PC-3 (cell line): ENCODE measurements around the gene CFAP53. TPM values are rescaled to one million over a fixed set of nuclear protein-coding genes. Genes with fewer than 3 reads are reported as not detected.

ENCODE experiments used
- ATAC-seq: fragments of 200-7000 bp; cut with Tn5 transposase; 2 replicates; pipeline ENCODE4 v1.9.1; 2020; ENCODE audit warnings: mild to moderate bottlenecking, moderate library complexity
- BruUV-seq: library from RNA; stranded (reverse); fragments of 400-500 nt; replicated peaks from 2 replicates; lab custom pipeline; 2021; lab: Mats Ljungman, UMichigan
- CTCF ChIA-PET: fragments of 300-600 bp; sonication (Branson Sonifier 250); formaldehyde crosslinking; loops from one replicate; lab custom pipeline; 2022; ENCODE audit warnings: antibody characterized with exemption; lab: Charles Lee
- POLR2A ChIA-PET: fragments of 300-600 bp; sonication (Branson Sonifier 250); formaldehyde crosslinking; loops from one replicate; lab custom pipeline; 2022; ENCODE audit warnings: antibody characterized with exemption; ENCODE audit not compliant: unreplicated experiment; lab: Charles Lee
- DNase-seq: peaks from one replicate; pipeline ENCODE4 v3.0.0-alpha.2; 2015
- H2AFZ ChIP-seq: fragments of 300-600 bp; sonication (generic); 2 replicates; pipeline ENCODE4 v1.6.0; 2016; ENCODE audit warnings: antibody characterized with exemption, low read length
- H3F3A ChIP-seq: fragments of 300-600 bp; sonication (generic); one replicate; pipeline ENCODE4 v1.6.0; 2017; ENCODE audit warnings: antibody characterized with exemption, low read length, control low read depth, mild to moderate bottlenecking; ENCODE audit not compliant: unreplicated experiment
- H3K27ac ChIP-seq: fragments of 300-600 bp; sonication (generic); 2 replicates; pipeline ENCODE4 v1.5.1; 2016; ENCODE audit warnings: mild to moderate bottlenecking, low read length
- H3K27me3 ChIP-seq: fragments of 300-600 bp; sonication (generic); 2 replicates; pipeline ENCODE4 v1.6.1; 2016; ENCODE audit warnings: low read length, mixed read lengths
- H3K36me3 ChIP-seq: fragments of 300-600 bp; sonication (generic); 2 replicates; pipeline ENCODE4 v1.6.1; 2016; ENCODE audit warnings: low read depth, mixed run types, low read length, mixed read lengths
- H3K4me1 ChIP-seq: fragments of 300-600 bp; sonication (generic); 2 replicates; pipeline ENCODE4 v1.5.1; 2016; ENCODE audit warnings: low read length; ENCODE audit not compliant: insufficient read depth
- H3K4me2 ChIP-seq: fragments of 300-600 bp; sonication (generic); 2 replicates; pipeline ENCODE4 v1.6.0; 2016; ENCODE audit warnings: low read length
- H3K4me3 ChIP-seq: fragments of 300-600 bp; sonication (generic); 2 replicates; pipeline ENCODE4 v1.5.1; 2016; ENCODE audit warnings: mild to moderate bottlenecking, low read length, mixed read lengths
- H3K79me2 ChIP-seq: fragments of 300-600 bp; sonication (generic); 2 replicates; pipeline ENCODE4 v1.6.1; 2017; ENCODE audit warnings: low read length, mixed read lengths
- H3K9ac ChIP-seq: fragments of 300-600 bp; sonication (generic); 2 replicates; pipeline ENCODE4 v1.6.0; 2016; ENCODE audit warnings: mild to moderate bottlenecking, low read length
- H3K9me2 ChIP-seq: fragments of 300-600 bp; sonication (generic); replicated peaks from 2 replicates; pipeline ENCODE4 v1.6.1; 2016; ENCODE audit warnings: mixed run types, low read length, mixed read lengths
- H3K9me3 ChIP-seq: fragments of 300-600 bp; sonication (generic); 2 replicates; pipeline ENCODE4 v1.6.1; 2016; ENCODE audit warnings: low read length, mixed read lengths
- H4K20me1 ChIP-seq: fragments of 300-600 bp; sonication (generic); 2 replicates; pipeline ENCODE4 v1.6.1; 2016; ENCODE audit warnings: low read length, mixed read lengths
- EZH2 ChIP-seq: fragments of 300-600 bp; sonication (generic); IDR thresholded peaks from one replicate; pipeline ENCODE4 v1.6.1; 2017; ENCODE audit warnings: antibody characterized with exemption, mild to moderate bottlenecking, low read length; ENCODE audit not compliant: unreplicated experiment
- EZH2phosphoT487 ChIP-seq: fragments of 300-600 bp; sonication (generic); IDR thresholded peaks from 2 replicates; pipeline ENCODE4 v1.6.1; 2018; ENCODE audit warnings: mild to moderate bottlenecking, antibody characterized with exemption, low read length, borderline replicate concordance
- intact Hi-C: fragments of 100-400 bp; cut with micrococcal nuclease; formaldehyde crosslinking; loops from 2 replicates; pipeline ENCODE4 v1.9.0; 2023
- total RNA-seq: library from RNA; depleted of rRNA; stranded (reverse); fragments of >200 nt; gene quantifications from 2 replicates; pipeline ENCODE4 v1.2.3, GENCODE V29; 2014
- TF ChIP-seq, protein P1 (sequence below): fragments of 300-600 bp; sonication (generic); conservative IDR thresholded peaks from 2 replicates; pipeline ENCODE4 v1.5.1; 2017; ENCODE audit warnings: antibody characterized with exemption, low read depth, mild to moderate bottlenecking, low read length

CFAP53 gene
- total RNA-seq, 1 experiment from 2014 or later = not detected

DNA sequence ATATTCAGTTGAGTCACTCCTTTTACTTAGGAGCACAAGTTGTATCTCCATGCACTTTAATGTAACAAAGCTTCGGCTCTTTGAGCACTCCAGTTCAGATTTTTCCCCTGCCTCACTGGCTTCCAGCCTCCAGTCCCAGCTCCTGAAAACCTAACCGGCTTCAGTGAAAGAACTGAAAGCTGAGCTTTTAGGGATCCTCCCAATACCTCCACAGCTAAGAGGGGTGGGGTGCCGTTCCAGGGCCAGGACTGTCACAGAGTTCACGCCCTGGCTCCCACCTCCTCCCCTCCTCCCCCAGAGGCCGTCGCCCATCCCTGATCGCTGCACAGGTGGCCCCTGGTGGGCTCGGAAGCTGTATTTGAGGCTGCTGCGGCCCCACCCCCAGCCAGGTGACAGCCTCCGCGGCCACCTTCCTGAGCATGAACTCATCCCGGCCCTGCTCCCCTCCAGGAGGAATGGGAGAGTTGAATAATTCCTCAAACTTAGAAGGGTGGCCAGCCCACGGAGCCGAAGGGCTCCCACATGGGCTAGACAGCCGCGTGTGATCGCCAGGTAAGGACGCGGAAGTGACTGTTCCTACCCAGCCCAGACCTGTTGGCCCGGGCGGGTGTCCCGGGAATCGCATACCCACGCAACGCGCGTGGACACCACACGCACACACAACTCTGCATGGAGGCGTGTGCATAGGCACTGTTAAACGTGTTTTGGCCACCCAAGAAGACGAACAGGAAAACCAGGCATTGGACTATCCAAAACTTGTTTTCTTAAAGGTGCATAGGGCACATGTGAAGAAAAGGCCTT lies 73.1 kb downstream of the CFAP53 start:
- Histone ChIP-seq H3K9ac (peak overlapping the region; percentile 68), H3K9me2 (no peaks in the 10 kb centered on the region), H3K4me3 (peak overlapping the region; percentile 71), H3K4me1 (peaks cover 15% of the 10 kb centered on the region; the same call in 1 of the 2 replicates), H3K4me2 (peak overlapping the region; percentile 79), H4K20me1 (no peaks in the 10 kb centered on the region), H3K79me2 (peaks cover 42% of the 10 kb centered on the region), H3K27ac (peak overlapping the region; percentile 16; the same call in 1 of the 2 replicates), H3K36me3 (no peaks in the 10 kb centered on the region), H3K9me3 (no peaks in the 10 kb centered on the region), H2AFZ (no peak overlapping the region), H3K27me3 (no peaks in the 10 kb centered on the region), H3F3A (no peaks in the 10 kb centered on the region)
- intact Hi-C loops = loop anchor here (5.0 kb wide), 1 partner anchor 96 kb away; no protein-coding TSS in a partner anchor
- TSS peak; percentile 76 for BruUV-seq
- peak; percentile 8; the same call in 1 of the 2 replicates for ATAC-seq
- CTCF ChIA-PET = interaction anchor here (0.6 kb wide), 1 partner anchor 301 kb away, joined by 5 read pairs; no protein-coding TSS in a partner anchor
- peak; percentile 4 for DNase-seq
- TF ChIP-seq EZH2phosphoT487 (no peak), EZH2 (no peak)
- TF ChIP-seq, protein P1, sequence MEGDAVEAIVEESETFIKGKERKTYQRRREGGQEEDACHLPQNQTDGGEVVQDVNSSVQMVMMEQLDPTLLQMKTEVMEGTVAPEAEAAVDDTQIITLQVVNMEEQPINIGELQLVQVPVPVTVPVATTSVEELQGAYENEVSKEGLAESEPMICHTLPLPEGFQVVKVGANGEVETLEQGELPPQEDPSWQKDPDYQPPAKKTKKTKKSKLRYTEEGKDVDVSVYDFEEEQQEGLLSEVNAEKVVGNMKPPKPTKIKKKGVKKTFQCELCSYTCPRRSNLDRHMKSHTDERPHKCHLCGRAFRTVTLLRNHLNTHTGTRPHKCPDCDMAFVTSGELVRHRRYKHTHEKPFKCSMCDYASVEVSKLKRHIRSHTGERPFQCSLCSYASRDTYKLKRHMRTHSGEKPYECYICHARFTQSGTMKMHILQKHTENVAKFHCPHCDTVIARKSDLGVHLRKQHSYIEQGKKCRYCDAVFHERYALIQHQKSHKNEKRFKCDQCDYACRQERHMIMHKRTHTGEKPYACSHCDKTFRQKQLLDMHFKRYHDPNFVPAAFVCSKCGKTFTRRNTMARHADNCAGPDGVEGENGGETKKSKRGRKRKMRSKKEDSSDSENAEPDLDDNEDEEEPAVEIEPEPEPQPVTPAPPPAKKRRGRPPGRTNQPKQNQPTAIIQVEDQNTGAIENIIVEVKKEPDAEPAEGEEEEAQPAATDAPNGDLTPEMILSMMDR = no peak
- POLR2A ChIA-PET = no interaction called here

DNA sequence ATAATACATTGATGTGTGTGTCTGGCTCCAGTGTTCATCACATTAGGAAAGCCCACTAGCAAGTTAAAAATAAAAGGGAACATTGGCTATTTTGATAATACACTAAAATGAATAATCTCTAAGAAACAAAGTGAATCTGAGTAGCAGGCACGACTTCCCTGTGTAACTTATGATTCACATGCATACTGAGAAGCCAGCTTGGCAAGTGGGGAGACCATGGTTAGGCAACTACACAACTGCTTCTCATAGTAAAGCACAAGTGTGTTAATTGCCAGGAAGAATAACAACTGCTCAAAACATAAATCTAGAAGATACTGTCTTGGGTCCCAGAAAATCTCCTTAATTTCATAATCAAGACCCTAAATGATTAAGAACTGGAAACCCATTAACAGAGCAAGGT lies 75.4 kb downstream of the CFAP53 start:
- H3K79me2 ChIP-seq = peaks cover 46% of the 10 kb centered on the region
- H4K20me1 ChIP-seq = no peaks in the 10 kb centered on the region
- TF ChIP-seq EZH2 (no peak), EZH2phosphoT487 (no peak)
- no peaks in the 10 kb centered on the region for H3F3A ChIP-seq
- H3K4me2 ChIP-seq = peak overlapping the region; percentile 49
- no peaks in the 10 kb centered on the region for H3K36me3 ChIP-seq
- H3K4me1 ChIP-seq = peaks cover 15% of the 10 kb centered on the region; the same call in 1 of the 2 replicates
- no peaks in the 10 kb centered on the region for H3K27me3 ChIP-seq
- BruUV-seq = no TSS peak
- intact Hi-C loops = loop anchor here (5.0 kb wide), 1 partner anchor 94 kb away; no protein-coding TSS in a partner anchor
- ChIA-PET CTCF (no interaction called here), POLR2A (no interaction called here)
- ATAC-seq = no peak
- 0 out of 2 replicates have a peak overlapping the region, but pooled peaks have one; percentile 17 for H3K9ac ChIP-seq
- peak; percentile 37 for DNase-seq
- peak overlapping the region; percentile 67 for H3K27ac ChIP-seq
- H3K9me3 ChIP-seq = no peaks in the 10 kb centered on the region
- H2AFZ ChIP-seq = no peak overlapping the region
- H3K4me3 ChIP-seq = no peak overlapping the region
- no peaks in the 10 kb centered on the region for H3K9me2 ChIP-seq

DNA sequence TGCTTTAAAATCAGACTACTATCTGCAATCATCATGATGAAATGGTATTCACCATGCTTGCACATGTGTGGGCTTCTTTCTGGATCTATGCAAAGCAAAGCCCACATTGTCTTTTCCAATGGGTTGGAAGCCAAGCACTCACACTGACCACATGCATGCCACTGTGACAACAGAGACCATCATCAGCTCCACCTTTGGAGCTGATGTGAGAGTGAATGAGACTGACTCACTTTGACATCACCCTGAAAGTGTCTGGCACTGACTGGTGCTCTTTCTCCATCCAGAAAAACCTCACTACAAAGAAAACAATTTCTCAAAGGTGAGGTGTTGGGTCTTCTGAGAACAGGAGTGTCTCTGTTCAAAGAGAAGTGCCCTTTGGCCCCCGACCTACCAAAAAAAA lies 76.1 kb downstream of the CFAP53 start:
- ATAC-seq (no peak), DNase-seq (peak; percentile 58)
- H3K9me3 ChIP-seq = no peaks in the 10 kb centered on the region
- H3K27me3 ChIP-seq = no peaks in the 10 kb centered on the region
- no peak overlapping the region for H3K9ac ChIP-seq
- no peaks in the 10 kb centered on the region for H4K20me1 ChIP-seq
- no peaks in the 10 kb centered on the region for H3F3A ChIP-seq
- CTCF ChIA-PET = no interaction called here
- peak overlapping the region; percentile 49; the same call in 1 of the 2 replicates for H3K4me2 ChIP-seq
- peaks cover 46% of the 10 kb centered on the region for H3K79me2 ChIP-seq
- no peak overlapping the region for H3K4me3 ChIP-seq
- H3K9me2 ChIP-seq = no peaks in the 10 kb centered on the region
- H2AFZ ChIP-seq = no peak overlapping the region
- POLR2A ChIA-PET = interaction anchor here (0.7 kb wide), 1 partner anchor 31 kb away, joined by 4 read pairs; no protein-coding TSS in a partner anchor
- BruUV-seq = no TSS peak
- TF ChIP-seq EZH2phosphoT487 (no peak), EZH2 (no peak)
- TF ChIP-seq, protein P1 = no peak
- peaks cover 15% of the 10 kb centered on the region; the same call in 1 of the 2 replicates for H3K4me1 ChIP-seq
- H3K27ac ChIP-seq = peak overlapping the region; percentile 67
- H3K36me3 ChIP-seq = no peaks in the 10 kb centered on the region
- intact Hi-C loops = loop anchor here (5.0 kb wide), 1 partner anchor 93 kb away; no protein-coding TSS in a partner anchor
